MM.1S (cell line): ENCODE results near the gene DNAH11.

Experiments used
- EZH2 ChIP-seq: fragments of 300-600 bp; sonication (generic); optimal IDR thresholded peaks from 2 replicates; pipeline ENCODE3; 2017; ENCODE audit warnings: low read depth, mild to moderate bottlenecking, antibody characterized with exemption, low read length, mixed read lengths
- EZH2phosphoT487 ChIP-seq: fragments of 300-600 bp; sonication (generic); IDR thresholded peaks from 2 replicates; pipeline ENCODE4 v1.6.1; 2018; ENCODE audit warnings: antibody characterized with exemption, low read length
- TF ChIP-seq, protein P1 (sequence below): fragments of 300-600 bp; sonication (generic); IDR thresholded peaks from 2 replicates; pipeline ENCODE4 v1.5.1; 2016; ENCODE audit warnings: antibody characterized with exemption, low read length, mixed read lengths

- TF ChIP-seq, protein P1, sequence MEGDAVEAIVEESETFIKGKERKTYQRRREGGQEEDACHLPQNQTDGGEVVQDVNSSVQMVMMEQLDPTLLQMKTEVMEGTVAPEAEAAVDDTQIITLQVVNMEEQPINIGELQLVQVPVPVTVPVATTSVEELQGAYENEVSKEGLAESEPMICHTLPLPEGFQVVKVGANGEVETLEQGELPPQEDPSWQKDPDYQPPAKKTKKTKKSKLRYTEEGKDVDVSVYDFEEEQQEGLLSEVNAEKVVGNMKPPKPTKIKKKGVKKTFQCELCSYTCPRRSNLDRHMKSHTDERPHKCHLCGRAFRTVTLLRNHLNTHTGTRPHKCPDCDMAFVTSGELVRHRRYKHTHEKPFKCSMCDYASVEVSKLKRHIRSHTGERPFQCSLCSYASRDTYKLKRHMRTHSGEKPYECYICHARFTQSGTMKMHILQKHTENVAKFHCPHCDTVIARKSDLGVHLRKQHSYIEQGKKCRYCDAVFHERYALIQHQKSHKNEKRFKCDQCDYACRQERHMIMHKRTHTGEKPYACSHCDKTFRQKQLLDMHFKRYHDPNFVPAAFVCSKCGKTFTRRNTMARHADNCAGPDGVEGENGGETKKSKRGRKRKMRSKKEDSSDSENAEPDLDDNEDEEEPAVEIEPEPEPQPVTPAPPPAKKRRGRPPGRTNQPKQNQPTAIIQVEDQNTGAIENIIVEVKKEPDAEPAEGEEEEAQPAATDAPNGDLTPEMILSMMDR, result no peak
- TF ChIP-seq EZH2, result no peak
- no peak for TF ChIP-seq EZH2phosphoT487
Observed at GRCh38 chr7:21550076-21550475, 7.2 kb downstream of the DNAH11 start.
